Stimulated activated CD4-positive, alpha-beta T cell treated with anti-CD3 and anti-CD28 coated beads, Interleukin-1b, Interleukin-23, amount 100 ng/mL, for 24 hours (primary cell): ENCODE data around the gene NUP210.

Source experiments
- DNase-seq, 4 experiments: peaks; one replicate each; pipeline ENCODE4 v3.0.0-alpha.2; 2020; ENCODE audit warnings: low read depth in 4 of 4, low spot score in 1 of 4

The NUP210 gene

GRCh38 chr3:13296662-13297061 is 123.5 kb downstream of the NUP210 start:
- no peak for DNase-seq

- DNase-seq, result no peak
Measured at GRCh38 chr3:13294442-13295351, 125.4 kb downstream of the NUP210 start.

GRCh38 chr3:13292375-13292774 is 127.7 kb downstream of the NUP210 start:
- no peak for DNase-seq

GRCh38 chr3:13290941-13291340 is 129.2 kb downstream of the NUP210 start:
- DNase-seq, result no peak

GRCh38 chr3:13289771-13290285 is 130.3 kb downstream of the NUP210 start:
- DNase-seq, result no peak

- DNase-seq, result no peak
Measured at GRCh38 chr3:13288732-13289718, 131.1 kb downstream of the NUP210 start.

- DNase-seq, result no peak
Measured at GRCh38 chr3:13287833-13288232, 132.3 kb downstream of the NUP210 start.

- DNase-seq, result no peak
Measured at GRCh38 chr3:13286873-13287272, 133.2 kb downstream of the NUP210 start.

- no peak for DNase-seq
Measured at GRCh38 chr3:13285007-13285567, 135.0 kb downstream of the NUP210 start.

GRCh38 chr3:13283877-13284264 is 136.3 kb downstream of the NUP210 start:
- no peak for DNase-seq

- DNase-seq, result no peak
Measured at GRCh38 chr3:13282986-13283876, 136.9 kb downstream of the NUP210 start.

GRCh38 chr3:13282358-13282985 is 137.7 kb downstream of the NUP210 start:
- no peak for DNase-seq

- no peak for DNase-seq
Measured at GRCh38 chr3:13281507-13282357, 138.4 kb downstream of the NUP210 start.

- DNase-seq, result no peak
Measured at GRCh38 chr3:13280811-13281506, 139.2 kb downstream of the NUP210 start.

- no peak for DNase-seq
Measured at GRCh38 chr3:13280122-13280790, 139.9 kb downstream of the NUP210 start.

- DNase-seq, result no peak
Measured at GRCh38 chr3:13279532-13279910, 140.6 kb downstream of the NUP210 start.

GRCh38 chr3:13278783-13279531 is 141.2 kb downstream of the NUP210 start:
- DNase-seq, result no peak
